Ishikawa (cell line): ENCODE measurements around the gene RNASEH2C.

Experiments
- CEBPB ChIP-seq: IDR thresholded peaks from 2 replicates; pipeline ENCODE4 v1.6.1; 2012
- CREB1 ChIP-seq: IDR thresholded peaks from 2 replicates; pipeline ENCODE4 v1.6.1; 2012; ENCODE audit warnings: low read depth
- EGR1 ChIP-seq: IDR thresholded peaks from 2 replicates; pipeline ENCODE4 v1.6.1; 2012
- EP300 ChIP-seq: IDR thresholded peaks from 2 replicates; pipeline ENCODE4 v1.6.1; 2012; ENCODE audit warnings: borderline replicate concordance
- FOXM1 ChIP-seq: IDR thresholded peaks from 2 replicates; pipeline ENCODE4 v1.6.1; 2012; ENCODE audit warnings: low read depth, borderline replicate concordance
- MAX ChIP-seq: IDR thresholded peaks from 2 replicates; pipeline ENCODE4 v1.6.1; 2012
- NFIC ChIP-seq: IDR thresholded peaks from 2 replicates; pipeline ENCODE4 v1.6.1; 2012
- RAD21 ChIP-seq: IDR thresholded peaks from 2 replicates; pipeline ENCODE4 v1.6.1; 2012; ENCODE audit warnings: low read depth
- REST ChIP-seq: IDR thresholded peaks from 2 replicates; pipeline ENCODE4 v1.6.1; 2012; ENCODE audit warnings: low read depth, mild to moderate bottlenecking
- TAF1 ChIP-seq: IDR thresholded peaks from 2 replicates; pipeline ENCODE4 v1.6.1; 2012; ENCODE audit warnings: low read depth, mild to moderate bottlenecking
- TCF12 ChIP-seq: IDR thresholded peaks from 2 replicates; pipeline ENCODE4 v1.6.1; 2012; ENCODE audit warnings: low read depth
- TEAD4 ChIP-seq: IDR thresholded peaks from 2 replicates; pipeline ENCODE4 v1.6.1; 2012
- USF1 ChIP-seq: IDR thresholded peaks from 2 replicates; pipeline ENCODE4 v1.6.1; 2012
- YY1 ChIP-seq: IDR thresholded peaks from 2 replicates; pipeline ENCODE4 v1.6.1; 2012; ENCODE audit warnings: low read depth
- ZBTB7A ChIP-seq: IDR thresholded peaks from 2 replicates; pipeline ENCODE4 v1.6.1; 2012; ENCODE audit warnings: low read depth

RNASEH2C gene

GRCh38 chr11:65718964-65719492 is 1.6 kb downstream of the RNASEH2C start:
- TF ChIP-seq EP300 (no peak), TEAD4 (no peak), TCF12 (no peak), NFIC (no peak), YY1 (no peak), MAX (no peak), RAD21 (no peak), USF1 (no peak), CEBPB (no peak), TAF1 (no peak), EGR1 (no peak), ZBTB7A (no peak), REST (no peak), FOXM1 (no peak), CREB1 (no peak)

- TF ChIP-seq NFIC (no peak), MAX (no peak), CREB1 (no peak), USF1 (no peak), ZBTB7A (no peak), EGR1 (no peak), FOXM1 (no peak), TEAD4 (no peak), TCF12 (no peak), TAF1 (no peak), CEBPB (no peak), RAD21 (no peak), REST (no peak)
Observed at GRCh38 chr11:65718531-65718930, 2.1 kb downstream of the RNASEH2C start.

- TF ChIP-seq NFIC = no peak
- TF ChIP-seq USF1 = no peak
- no peak for TF ChIP-seq CEBPB
- no peak for TF ChIP-seq EP300
- TF ChIP-seq YY1 = no peak
- no peak for TF ChIP-seq TEAD4
Observed at GRCh38 chr11:65717906-65718305, 2.7 kb downstream of the RNASEH2C start.

GRCh38 chr11:65716774-65717405 is 3.7 kb downstream of the RNASEH2C start:
- TF ChIP-seq CREB1 = no peak

- TF ChIP-seq REST (no peak), CREB1 (no peak), CEBPB (no peak), TCF12 (no peak), EP300 (no peak), RAD21 (no peak), EGR1 (no peak), TEAD4 (no peak), USF1 (no peak), TAF1 (no peak), MAX (no peak), NFIC (no peak), FOXM1 (no peak), ZBTB7A (no peak), YY1 (no peak)
Observed at GRCh38 chr11:65716302-65716701, 4.3 kb downstream of the RNASEH2C start.
